NCI-H1694 treated with DMSO at 0.1 percent for 48 hours (cell line): ENCODE data around the gene LTBP1.
A peak's percentile ranks its signal among the peaks of the same experiment; 100 is the strongest.
"Not testable (repeated sequence)": the region's sequence is repeated elsewhere in the genome, so short reads cannot be mapped to it uniquely, and the experiment has no call there.

ENCODE experiments used
- DNase-seq: peaks from one replicate; lab custom pipeline; 2025; lab: John Stamatoyannopoulos, UW

Gene LTBP1

GRCh38 chr2:33430856-33431255 is 484.1 kb downstream of the LTBP1 start:
- DNase-seq, result no peak

DNA sequence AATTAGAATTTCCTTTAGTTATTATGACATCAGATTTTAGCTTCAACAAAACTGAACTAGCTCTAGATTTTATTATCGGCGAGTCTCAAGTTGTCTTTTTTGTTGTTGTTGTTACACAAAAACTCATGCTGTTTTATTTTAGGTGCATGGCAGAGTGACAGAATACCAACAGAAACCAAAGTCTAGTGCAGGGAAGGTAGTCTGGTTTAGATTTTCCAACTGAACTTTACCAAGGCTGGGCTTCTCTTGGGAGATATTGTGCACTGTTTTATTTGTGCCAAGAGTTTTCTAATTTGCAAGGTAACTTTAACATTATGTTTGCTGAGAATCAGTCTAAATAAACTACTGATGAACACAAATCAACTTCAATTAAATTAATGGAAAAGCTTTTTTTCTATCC is 486.1 kb downstream of the LTBP1 start:
- DNase-seq, result no peak

DNA sequence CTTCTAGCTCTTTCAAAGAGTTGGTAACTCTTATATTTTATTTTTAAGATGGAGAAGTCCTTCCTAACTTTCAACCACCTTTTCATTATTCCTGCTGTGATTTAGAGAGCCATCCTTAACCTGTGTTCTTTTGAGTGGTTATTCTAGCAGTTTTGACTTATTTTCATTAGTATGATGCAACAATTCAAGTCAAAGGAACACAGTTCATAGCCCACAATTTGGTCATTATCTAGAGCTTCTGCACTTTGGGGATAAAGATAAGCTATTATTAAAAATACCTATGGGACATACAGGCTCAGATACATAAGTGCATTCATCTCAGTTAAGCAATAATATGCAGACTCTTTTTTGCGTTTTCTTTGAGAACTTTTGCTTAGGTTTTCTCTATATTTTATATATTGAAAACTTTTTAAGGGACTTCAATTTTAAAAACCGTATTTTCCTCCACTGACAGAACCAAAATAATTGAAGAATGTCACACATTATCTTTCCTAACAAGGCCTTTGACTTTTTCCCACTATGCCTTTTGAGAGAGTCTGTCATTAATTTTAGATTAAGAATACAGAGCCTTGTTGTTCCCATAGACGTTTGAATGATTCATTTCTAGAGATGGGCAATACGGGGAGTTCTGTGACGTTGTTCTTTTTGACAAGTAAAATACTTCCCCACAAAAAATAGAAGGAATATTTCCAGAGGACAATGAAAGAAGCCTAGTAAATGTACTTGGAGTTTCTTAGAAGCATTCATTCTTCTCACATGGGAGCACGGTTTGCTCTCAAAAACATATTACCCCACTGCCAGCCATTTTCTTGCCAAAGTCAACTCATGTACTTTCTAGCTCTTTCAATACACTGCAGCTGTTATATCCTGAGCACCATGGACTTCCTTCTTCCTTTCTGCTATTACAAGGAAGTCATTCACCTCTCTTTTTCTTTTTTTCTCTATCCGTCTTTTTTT is 486.8 kb downstream of the LTBP1 start:
- DNase-seq, result no peak

DNA sequence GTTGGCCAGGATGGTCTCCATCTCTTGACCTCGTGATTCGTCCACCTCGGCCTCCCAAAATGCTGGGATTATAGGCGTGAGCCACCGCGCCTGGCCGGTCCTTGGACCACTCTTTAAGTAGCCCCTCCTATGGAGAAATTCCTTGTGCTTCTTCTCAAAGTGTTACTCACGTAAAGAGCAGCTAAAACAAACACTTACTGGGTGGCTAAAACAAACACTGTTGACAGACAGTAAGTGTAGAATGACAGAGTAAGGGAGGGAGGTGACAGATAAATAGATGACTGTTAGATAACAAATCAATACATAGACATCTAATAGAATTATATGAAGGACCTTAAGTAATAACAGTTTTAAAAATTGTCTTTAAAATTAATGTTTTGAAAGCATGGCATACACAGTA is 488.8 kb downstream of the LTBP1 start:
- no peak for DNase-seq

DNA sequence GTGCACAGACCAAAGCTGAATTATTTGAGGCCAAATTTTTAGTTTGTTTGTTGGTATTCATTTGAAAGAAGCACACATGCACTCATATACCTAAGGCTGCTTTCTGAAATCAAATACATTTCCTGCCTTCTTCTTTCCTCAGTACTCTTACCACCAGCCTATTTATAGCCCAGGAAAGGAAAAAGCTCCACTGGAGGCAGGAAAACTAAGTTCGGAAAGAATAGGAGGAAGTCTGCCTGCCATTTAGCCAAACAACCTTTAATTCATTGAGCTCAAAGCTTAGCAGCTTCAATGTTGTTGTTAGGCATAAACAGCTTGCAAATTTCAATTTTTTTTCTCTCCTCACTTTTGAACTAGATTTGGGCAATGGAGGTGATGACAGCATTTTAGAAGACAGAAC is 489.3 kb downstream of the LTBP1 start:
- DNase-seq, result no peak

GRCh38 chr2:33437297-33437696 is 490.5 kb downstream of the LTBP1 start:
- no peak for DNase-seq

DNA sequence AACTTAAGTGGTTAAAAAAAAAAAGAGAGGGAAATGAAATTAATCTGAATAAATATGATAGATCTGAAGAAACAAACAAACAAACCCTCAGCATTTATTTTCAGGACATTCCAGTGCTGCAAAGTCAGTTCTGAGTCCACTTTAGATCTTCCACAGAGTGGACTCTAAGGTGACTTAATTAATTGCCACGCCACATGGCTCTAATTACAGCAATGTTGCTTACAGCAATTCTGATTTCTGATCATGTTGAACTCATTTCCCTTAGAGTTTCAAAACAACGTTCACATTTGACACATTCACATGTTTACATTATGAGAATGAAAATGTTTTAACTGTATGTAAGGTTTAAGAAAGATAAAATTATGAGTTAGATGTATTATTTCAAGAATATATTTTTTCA is 491.1 kb downstream of the LTBP1 start:
- no peak for DNase-seq

DNA sequence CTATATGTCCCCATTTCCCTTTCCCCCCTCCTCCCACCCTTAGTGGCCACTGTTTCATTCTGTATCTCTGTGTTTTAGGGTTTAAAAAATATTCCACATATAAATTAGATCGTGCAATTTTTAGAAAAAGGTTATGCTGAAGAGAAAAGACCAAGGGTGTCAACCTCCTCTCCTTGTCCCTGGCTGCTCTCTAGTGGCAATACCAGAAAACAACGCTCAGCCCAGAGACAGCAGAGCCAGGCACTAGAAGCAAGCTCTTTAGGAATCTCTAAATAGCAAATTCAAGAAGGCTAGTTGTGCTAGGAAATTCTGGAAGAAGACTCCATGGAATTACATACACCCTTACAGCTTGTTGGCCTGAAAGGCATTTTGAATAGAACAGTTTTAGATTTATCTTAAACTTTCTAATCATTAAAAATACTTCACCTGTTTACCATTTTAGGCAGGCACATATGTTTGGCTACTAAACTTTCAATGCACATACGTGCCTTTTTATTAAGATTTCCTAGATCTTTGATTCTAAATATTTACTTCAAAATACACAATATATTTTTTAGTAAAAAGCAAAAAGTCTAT is 494.6 kb downstream of the LTBP1 start:
- peak; percentile 53 for DNase-seq

- DNase-seq, result not testable (repeated sequence)
These were observed 495.3 kb downstream of the LTBP1 start for GRCh38 chr2:33442052-33442451.

DNA sequence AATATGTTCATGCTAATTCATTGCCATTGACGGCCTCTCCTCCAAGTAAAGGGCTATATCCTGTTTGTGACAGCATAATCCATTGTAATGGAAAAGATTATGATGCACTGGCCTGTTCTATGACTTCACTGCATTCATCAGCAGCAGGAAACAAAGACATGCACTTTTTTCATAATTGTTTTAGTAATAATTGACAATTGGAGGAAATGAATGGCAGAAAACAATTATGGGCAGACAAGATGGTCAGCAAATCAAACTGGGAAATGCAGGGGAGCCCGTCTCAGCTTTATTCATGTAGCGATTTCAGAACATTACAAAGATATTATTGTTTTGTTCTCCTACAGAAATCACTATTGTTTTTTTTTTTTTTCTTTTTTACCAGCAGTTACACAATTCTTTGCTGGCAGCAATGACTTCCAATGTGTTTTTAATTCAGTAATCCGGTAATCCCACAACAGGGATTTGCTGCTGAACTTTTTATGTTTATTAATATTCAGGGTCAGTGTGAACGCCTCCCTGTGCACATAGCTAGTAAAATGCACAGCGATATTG is 495.9 kb downstream of the LTBP1 start:
- DNase-seq, result no peak

GRCh38 chr2:33443274-33443829 is 496.6 kb downstream of the LTBP1 start:
- DNase-seq, result no peak

DNA sequence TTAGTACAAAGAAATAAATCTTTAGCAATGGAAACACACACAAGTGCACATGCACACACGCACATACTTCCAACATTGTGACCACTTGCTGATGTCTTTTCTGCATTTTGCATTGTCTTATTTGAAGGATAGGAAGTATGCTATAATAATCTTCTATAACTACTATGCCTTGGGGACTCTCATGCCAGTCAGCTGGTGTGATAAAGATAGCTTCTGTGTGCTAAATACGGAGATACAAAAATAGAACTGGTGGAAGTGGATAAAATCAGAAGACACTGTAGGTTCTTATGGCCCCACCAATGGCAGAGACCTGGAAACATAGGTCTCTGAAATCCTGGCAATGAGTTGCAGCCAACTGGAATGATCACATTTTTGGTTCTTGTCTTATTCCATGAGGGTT is 498.2 kb downstream of the LTBP1 start:
- DNase-seq, result no peak

DNA sequence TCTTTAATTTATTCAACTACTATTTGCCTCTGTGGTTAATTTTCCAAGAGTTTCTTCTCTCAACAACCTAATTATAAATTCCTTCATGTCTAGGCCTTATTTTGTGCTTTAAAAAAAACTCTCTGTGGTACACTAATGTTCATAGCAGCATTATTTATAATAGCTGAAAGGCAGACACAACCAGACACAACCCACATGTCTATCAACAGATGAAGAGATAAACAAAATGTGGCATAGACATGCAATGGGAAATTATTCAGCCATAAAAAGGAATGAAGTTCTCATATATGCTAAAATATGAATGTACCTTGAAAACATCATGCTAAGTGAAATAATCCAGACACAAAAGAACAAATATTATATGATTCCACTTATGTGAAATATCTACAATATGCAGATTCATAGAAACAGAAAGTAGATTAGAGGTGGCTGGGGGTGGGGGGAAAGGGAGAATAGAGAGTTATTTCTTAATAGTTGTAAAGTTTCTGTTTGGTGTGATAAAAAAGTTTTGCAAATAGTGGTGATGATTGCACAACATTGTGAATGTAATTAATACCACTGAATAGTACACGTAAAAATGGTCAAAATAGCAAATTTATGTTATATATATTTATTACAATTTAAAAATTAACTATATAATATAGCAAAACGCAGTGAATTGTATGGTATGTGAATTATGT is 501.6 kb downstream of the LTBP1 start:
- DNase-seq, result no peak
